Osteocyte (in vitro differentiated cells): ENCODE measurements around the gene TAF11L4. TPM values are rescaled to one million over a fixed set of nuclear protein-coding genes. Genes with fewer than 3 reads are reported as not detected.
"Not testable (repeated sequence)": the region's sequence is repeated elsewhere in the genome, so short reads cannot be mapped to it uniquely, and the experiment has no call there.

Experiments used
- DNase-seq: peaks from one replicate; pipeline ENCODE4 v3.0.0; 2021; ENCODE audit warnings: mixed read lengths; ENCODE audit not compliant: unreplicated experiment; ENCODE audit errors: extremely low spot score
- H3K27ac Mint-ChIP-seq: one replicate; pipeline ENCODE4 v1.8.0; 2021; ENCODE audit warnings: mild to moderate bottlenecking, mixed read lengths; ENCODE audit not compliant: unreplicated experiment
- H3K27me3 Mint-ChIP-seq: one replicate; pipeline ENCODE4 v1.8.0; 2021; ENCODE audit warnings: mixed read lengths; ENCODE audit not compliant: unreplicated experiment
- H3K36me3 Mint-ChIP-seq: one replicate; pipeline ENCODE4 v1.8.0; 2021; ENCODE audit warnings: mixed read lengths; ENCODE audit not compliant: unreplicated experiment
- H3K4me1 Mint-ChIP-seq: one replicate; pipeline ENCODE4 v1.8.0; 2021; ENCODE audit warnings: mixed read lengths; ENCODE audit not compliant: unreplicated experiment
- H3K4me3 Mint-ChIP-seq: one replicate; pipeline ENCODE4 v1.8.0; 2021; ENCODE audit warnings: mild to moderate bottlenecking, moderate library complexity, mixed read lengths; ENCODE audit not compliant: unreplicated experiment
- H3K9me3 Mint-ChIP-seq: one replicate; pipeline ENCODE4 v1.8.0; 2021; ENCODE audit warnings: mixed read lengths; ENCODE audit not compliant: unreplicated experiment
- CTCF ChIP-seq: fragments of 200-600 bp; sonication (generic); IDR thresholded peaks from 2 replicates; pipeline ENCODE4 v1.5.0; 2021; ENCODE audit warnings: antibody characterized with exemption, mild to moderate bottlenecking, moderate library complexity
- long read RNA-seq: library from polyadenylated mRNA; unstranded; transcript quantifications from one replicate; pipeline ENCODE4 v2.0.0, GENCODE V29; 2021
- total RNA-seq: library from RNA; stranded (reverse); gene quantifications from 2 replicates; pipeline ENCODE4 v1.2.1, GENCODE V29; 2021

TAF11L4 gene
- total RNA-seq: not detected in 2 replicates
- long read RNA-seq: 0 reads

- not testable (repeated sequence) for H3K27me3 Mint-ChIP-seq, H3K27ac Mint-ChIP-seq, H3K4me3 Mint-ChIP-seq, H3K4me1 Mint-ChIP-seq, H3K9me3 Mint-ChIP-seq, H3K36me3 Mint-ChIP-seq, DNase-seq
These were observed at the start of gene TAF11L4 for GRCh38 chr5:17521501-17521900. TSS of gene TAF11L4 (plus strand) at chr5:17521801.

DNA sequence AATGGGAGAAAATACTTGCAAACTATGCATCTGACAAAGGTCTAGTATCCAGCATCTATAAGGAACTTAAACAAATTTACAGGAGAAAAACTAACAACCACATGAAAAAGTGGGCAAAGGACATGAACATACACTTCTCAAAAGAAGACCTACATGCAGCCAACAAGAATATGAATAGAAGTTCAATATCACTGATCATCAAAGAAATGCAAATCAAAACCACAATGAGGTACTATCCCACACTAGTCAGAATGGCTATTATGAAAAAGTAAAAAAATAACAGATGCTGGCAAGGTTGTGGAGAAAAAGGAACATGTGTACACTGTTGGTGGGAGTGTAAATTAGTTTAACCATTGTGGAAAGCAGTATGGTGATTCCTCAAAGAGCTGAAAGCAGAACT is 46.5 kb upstream of the TAF11L4 start:
- not testable (repeated sequence) for H3K36me3 Mint-ChIP-seq, DNase-seq, H3K9me3 Mint-ChIP-seq, H3K4me1 Mint-ChIP-seq, H3K27ac Mint-ChIP-seq, H3K4me3 Mint-ChIP-seq
- peaks cover 14% of the 10 kb centered on the region for H3K27me3 Mint-ChIP-seq

DNA sequence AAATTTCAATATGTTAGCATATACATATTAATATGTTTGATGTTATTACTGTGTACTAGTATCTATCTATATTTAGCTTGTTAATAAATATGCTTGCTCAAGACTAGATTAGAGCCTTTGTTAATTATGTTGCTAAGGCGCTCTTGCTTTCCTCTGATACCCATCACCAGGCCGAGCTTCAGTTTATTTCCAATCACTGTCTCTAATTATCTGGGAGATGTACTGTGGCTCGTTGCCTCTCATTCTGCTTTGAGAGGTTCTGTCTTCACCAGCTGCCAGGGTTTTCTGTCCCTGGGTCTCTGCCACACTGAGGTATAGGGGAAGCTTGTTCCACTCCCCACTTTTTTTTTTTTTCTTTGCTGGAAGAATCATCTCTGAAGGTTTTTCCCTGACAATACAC is 44.6 kb upstream of the TAF11L4 start:
- Mint-ChIP-seq H3K4me3 (no peak overlapping the region), H3K36me3 (no peaks in the 10 kb centered on the region), H3K27me3 (peaks cover 18% of the 10 kb centered on the region), H3K27ac (no peak overlapping the region), H3K4me1 (no peaks in the 10 kb centered on the region), H3K9me3 (no peaks in the 10 kb centered on the region)
- DNase-seq: no peak
- TF ChIP-seq CTCF: no peak

DNA sequence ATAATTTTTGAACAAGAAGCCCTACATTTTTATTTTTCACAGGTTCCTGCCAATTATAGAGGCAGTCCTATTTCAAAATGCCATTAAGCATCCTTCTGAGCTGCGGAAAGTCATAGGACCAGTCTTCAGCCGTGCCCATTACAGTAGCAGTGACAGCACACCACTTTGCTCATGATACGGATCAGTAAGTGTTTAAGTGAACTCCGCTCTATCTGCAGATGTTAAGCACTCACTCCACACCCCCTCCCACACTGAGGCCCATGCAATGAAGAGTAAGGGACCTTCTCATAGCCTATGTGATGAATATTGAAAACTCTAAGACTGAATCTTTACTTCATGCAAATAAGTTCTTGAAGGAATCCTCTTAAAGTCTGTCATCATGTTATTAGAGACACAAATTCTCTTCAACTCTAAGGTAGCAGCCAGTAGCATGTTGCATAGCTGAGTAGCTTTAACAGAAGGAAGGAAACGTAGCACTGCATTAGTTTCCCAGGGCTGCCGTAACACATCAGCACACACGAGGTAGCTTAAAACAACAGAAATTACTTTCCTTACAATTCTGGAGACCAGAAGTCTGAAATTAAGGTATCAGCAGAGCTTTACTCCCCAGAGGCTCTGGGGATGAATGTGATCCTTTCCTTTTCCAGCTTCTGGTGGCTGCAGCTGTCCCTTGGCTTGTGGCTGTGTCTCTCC is 43.9 kb upstream of the TAF11L4 start:
- H3K36me3 Mint-ChIP-seq: no peaks in the 10 kb centered on the region
- H3K27me3 Mint-ChIP-seq: peaks cover 16% of the 10 kb centered on the region
- DNase-seq: no peak
- H3K4me1 Mint-ChIP-seq: no peaks in the 10 kb centered on the region
- no peak overlapping the region for H3K27ac Mint-ChIP-seq
- no peaks in the 10 kb centered on the region for H3K9me3 Mint-ChIP-seq
- TF ChIP-seq CTCF: no peak
- H3K4me3 Mint-ChIP-seq: no peak overlapping the region

DNA sequence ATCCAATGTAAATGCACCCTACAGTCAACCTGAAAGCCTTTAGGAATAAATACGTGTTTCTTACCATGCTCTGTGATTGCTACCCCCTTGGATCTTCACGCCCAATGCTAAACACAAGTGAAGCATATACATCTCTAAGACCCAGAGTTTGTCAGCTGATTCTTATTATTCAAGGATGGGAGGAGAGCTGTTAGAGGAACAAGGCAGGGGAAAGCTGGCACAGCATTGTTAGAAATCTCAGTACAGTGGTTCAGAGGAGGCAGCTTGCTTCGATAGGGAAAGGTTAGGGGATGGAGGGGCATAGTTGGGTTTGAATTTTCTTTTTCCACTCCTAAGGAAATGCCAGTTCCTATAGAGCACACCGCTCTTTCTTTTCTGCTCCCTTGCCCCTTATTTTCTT is 40.2 kb upstream of the TAF11L4 start:
- no peaks in the 10 kb centered on the region for H3K36me3 Mint-ChIP-seq
- DNase-seq: no peak
- no peak overlapping the region for H3K4me3 Mint-ChIP-seq
- H3K27ac Mint-ChIP-seq: no peak overlapping the region
- H3K9me3 Mint-ChIP-seq: no peaks in the 10 kb centered on the region
- H3K4me1 Mint-ChIP-seq: no peaks in the 10 kb centered on the region
- no peak for TF ChIP-seq CTCF
- H3K27me3 Mint-ChIP-seq: peaks cover 6% of the 10 kb centered on the region

GRCh38 chr5:17482790-17483189 is 38.8 kb upstream of the TAF11L4 start:
- no peaks in the 10 kb centered on the region for H3K9me3 Mint-ChIP-seq
- no peaks in the 10 kb centered on the region for H3K36me3 Mint-ChIP-seq
- TF ChIP-seq CTCF: no peak
- peaks cover 4% of the 10 kb centered on the region for H3K4me1 Mint-ChIP-seq
- no peak for DNase-seq
- H3K27ac Mint-ChIP-seq: no peak overlapping the region
- peaks cover 6% of the 10 kb centered on the region for H3K27me3 Mint-ChIP-seq
- H3K4me3 Mint-ChIP-seq: no peak overlapping the region

- not testable (repeated sequence) for H3K4me3 Mint-ChIP-seq, H3K27ac Mint-ChIP-seq, DNase-seq
These were observed 35.0 kb upstream of the TAF11L4 start for GRCh38 chr5:17486464-17487173.

More at GRCh38 chr5:17486464-17487173, 35.0 kb upstream of the TAF11L4 start:
- not testable (repeated sequence) for H3K36me3 Mint-ChIP-seq, H3K4me1 Mint-ChIP-seq, H3K9me3 Mint-ChIP-seq
- H3K27me3 Mint-ChIP-seq: peaks cover 11% of the 10 kb centered on the region
